Stimulated activated CD8-positive, alpha-beta memory T cell treated with anti-CD3 and anti-CD28 coated beads, Interleukin-4, amount 100 ng/mL, for 4 hours (primary cell): ENCODE results near the gene SLC50A1.
"Not testable (repeated sequence)": the region's sequence is repeated elsewhere in the genome, so short reads cannot be mapped to it uniquely, and the experiment has no call there.

Source experiments
- DNase-seq, 2 donors: peaks; one replicate each; pipeline ENCODE4 v3.0.0-alpha.2; 2020; ENCODE audit warnings: low read depth in 2 of 2, low spot score in 1 of 2

The SLC50A1 gene

GRCh38 chr1:155116113-155116764, 19.4 kb upstream of the SLC50A1 start:
- no peak for DNase-seq

- no peak for DNase-seq
Observed at GRCh38 chr1:155117610-155118009, 18.0 kb upstream of the SLC50A1 start.

GRCh38 chr1:155118090-155118489, 17.6 kb upstream of the SLC50A1 start:
- not testable (repeated sequence) for DNase-seq

- DNase-seq: no peak
Observed at GRCh38 chr1:155120253-155120652, 15.4 kb upstream of the SLC50A1 start.

GRCh38 chr1:155121249-155121648, 14.4 kb upstream of the SLC50A1 start:
- DNase-seq: no peak

- no peak for DNase-seq
Observed at GRCh38 chr1:155122308-155122707, 13.3 kb upstream of the SLC50A1 start.

- no peak for DNase-seq
Observed at GRCh38 chr1:155123801-155124200, 11.9 kb upstream of the SLC50A1 start.

- DNase-seq: no peak
Observed at GRCh38 chr1:155124503-155125463, 10.9 kb upstream of the SLC50A1 start.

GRCh38 chr1:155125511-155125945, 10.1 kb upstream of the SLC50A1 start:
- DNase-seq: no peak

GRCh38 chr1:155125946-155126555, 9.6 kb upstream of the SLC50A1 start:
- no peak for DNase-seq

GRCh38 chr1:155126556-155127104, 9.0 kb upstream of the SLC50A1 start:
- DNase-seq: peak in 1 of 2 donors; percentile 12

GRCh38 chr1:155127105-155127966, 8.3 kb upstream of the SLC50A1 start, which contains the start of gene EFNA1:
TSS of gene EFNA1 (plus strand) at chr1:155127876. CDS start at chr1:155127978, 102 bp downstream.
- DNase-seq: peak; percentile 3 to 17

GRCh38 chr1:155127967-155128754, 7.5 kb upstream of the SLC50A1 start:
- no peak for DNase-seq

- no peak for DNase-seq
Observed at GRCh38 chr1:155128755-155129473, 6.7 kb upstream of the SLC50A1 start.

GRCh38 chr1:155130272-155131006, 5.2 kb upstream of the SLC50A1 start:
- DNase-seq: no peak

- DNase-seq: no peak
Observed at GRCh38 chr1:155131285-155131684, 4.4 kb upstream of the SLC50A1 start.

- no peak for DNase-seq
Observed at GRCh38 chr1:155131856-155132255, 3.8 kb upstream of the SLC50A1 start.

GRCh38 chr1:155133799-155134281, 1.8 kb upstream of the SLC50A1 start:
- DNase-seq: no peak
